Esophagus muscularis mucosa (tissue), 4 donors: ENCODE data around the gene ZNF22.

Experiments
- CTCF ChIP-seq, 3 experiments: fragments of 200-600 bp in 2 of 3; fragments of 450-650 bp in 1 of 3; sonication (generic) in 2 of 3; IDR thresholded peaks; one replicate each; pipeline ENCODE4 v1.5.1; 2017 to 2019; ENCODE audit warnings: antibody characterized with exemption in 3 of 3, mild to moderate bottlenecking in 2 of 3, moderate library complexity in 1 of 3
- EP300 ChIP-seq: sonication (generic); formaldehyde crosslinking; IDR thresholded peaks from one replicate; pipeline ENCODE4 v1.6.1; 2017; ENCODE audit warnings: antibody characterized with exemption
- POLR2AphosphoS5 ChIP-seq, 2 donors: sonication (generic); formaldehyde crosslinking; IDR thresholded peaks; one replicate each; pipeline ENCODE4 v1.6.1; 2017; ENCODE audit warnings: antibody characterized with exemption in 2 of 2

GRCh38 chr10:45035673-45036072, 35.0 kb downstream of the ZNF22 start:
- TF ChIP-seq EP300 (no peak), POLR2AphosphoS5 (IDR thresholded peaks at IDR 0.05) (no peak), CTCF (IDR thresholded peaks at IDR 0.05) (no peak)
